Chondrocyte (in vitro differentiated cells): ENCODE measurements around the gene GPC6. TPM values are rescaled to one million over a fixed set of nuclear protein-coding genes. Genes with fewer than 3 reads are reported as not detected.

Source experiments
- DNase-seq: peaks from one replicate; pipeline ENCODE4 v3.0.0; 2021; ENCODE audit warnings: mixed read lengths, low spot score
- H3K27ac Mint-ChIP-seq: one replicate; pipeline ENCODE4 v1.8.0; 2021; ENCODE audit warnings: mild to moderate bottlenecking, moderate library complexity, mixed read lengths; ENCODE audit not compliant: unreplicated experiment
- H3K27me3 Mint-ChIP-seq: 2 replicates; pipeline ENCODE4 v1.8.0; 2021; ENCODE audit warnings: low read depth, mixed read lengths
- H3K36me3 Mint-ChIP-seq: 2 replicates; pipeline ENCODE4 v1.8.0; 2021; ENCODE audit warnings: low read depth, mixed read lengths
- H3K4me1 Mint-ChIP-seq: 2 replicates; pipeline ENCODE4 v1.8.0; 2021; ENCODE audit warnings: low read depth, mild to moderate bottlenecking, mixed read lengths
- H3K4me3 Mint-ChIP-seq: one replicate; pipeline ENCODE4 v1.8.0; 2021; ENCODE audit warnings: mild to moderate bottlenecking, moderate library complexity, mixed read lengths; ENCODE audit not compliant: unreplicated experiment
- H3K9me3 Mint-ChIP-seq: 2 replicates; pipeline ENCODE4 v1.8.0; 2021; ENCODE audit warnings: low read depth, mixed read lengths
- total RNA-seq: library from RNA; stranded (reverse); gene quantifications from 3 replicates; pipeline ENCODE4 v1.2.1, GENCODE V29; 2021
- TF ChIP-seq, protein P1 (sequence below): fragments of 200-600 bp; sonication (generic); IDR thresholded peaks from 2 replicates; pipeline ENCODE4 v1.5.0; 2021; ENCODE audit warnings: antibody characterized with exemption, mild to moderate bottlenecking, moderate library complexity

Gene GPC6
- total RNA-seq, 1 donor from 2014 or later = 76.1 TPM

DNA sequence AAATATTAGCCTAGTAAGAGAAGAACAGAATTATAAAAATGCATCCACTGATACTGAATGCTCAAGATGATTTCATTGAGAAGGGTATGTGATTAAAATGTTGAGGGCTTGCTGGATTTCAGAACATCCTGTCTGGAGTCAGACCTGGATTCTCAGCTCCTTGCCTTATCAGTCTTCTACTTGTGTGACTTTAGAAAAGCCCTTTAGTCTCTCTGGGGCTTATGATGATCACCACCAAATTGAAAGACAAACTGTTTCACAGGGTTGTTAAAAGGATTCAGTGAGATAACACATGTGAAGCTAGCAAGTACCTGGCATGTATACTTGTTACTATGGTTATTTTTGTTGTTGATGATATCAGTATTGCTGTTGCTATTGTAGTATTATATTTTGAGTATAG is 118.4 kb downstream of the GPC6 start:
- H3K4me3 Mint-ChIP-seq = no peak overlapping the region
- peaks cover 7% of the 10 kb centered on the region for H3K36me3 Mint-ChIP-seq
- peaks cover 6% of the 10 kb centered on the region for H3K4me1 Mint-ChIP-seq
- no peak overlapping the region for H3K27ac Mint-ChIP-seq
- H3K9me3 Mint-ChIP-seq = peaks cover 19% of the 10 kb centered on the region
- TF ChIP-seq, protein P1, sequence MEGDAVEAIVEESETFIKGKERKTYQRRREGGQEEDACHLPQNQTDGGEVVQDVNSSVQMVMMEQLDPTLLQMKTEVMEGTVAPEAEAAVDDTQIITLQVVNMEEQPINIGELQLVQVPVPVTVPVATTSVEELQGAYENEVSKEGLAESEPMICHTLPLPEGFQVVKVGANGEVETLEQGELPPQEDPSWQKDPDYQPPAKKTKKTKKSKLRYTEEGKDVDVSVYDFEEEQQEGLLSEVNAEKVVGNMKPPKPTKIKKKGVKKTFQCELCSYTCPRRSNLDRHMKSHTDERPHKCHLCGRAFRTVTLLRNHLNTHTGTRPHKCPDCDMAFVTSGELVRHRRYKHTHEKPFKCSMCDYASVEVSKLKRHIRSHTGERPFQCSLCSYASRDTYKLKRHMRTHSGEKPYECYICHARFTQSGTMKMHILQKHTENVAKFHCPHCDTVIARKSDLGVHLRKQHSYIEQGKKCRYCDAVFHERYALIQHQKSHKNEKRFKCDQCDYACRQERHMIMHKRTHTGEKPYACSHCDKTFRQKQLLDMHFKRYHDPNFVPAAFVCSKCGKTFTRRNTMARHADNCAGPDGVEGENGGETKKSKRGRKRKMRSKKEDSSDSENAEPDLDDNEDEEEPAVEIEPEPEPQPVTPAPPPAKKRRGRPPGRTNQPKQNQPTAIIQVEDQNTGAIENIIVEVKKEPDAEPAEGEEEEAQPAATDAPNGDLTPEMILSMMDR = no peak
- no peaks in the 10 kb centered on the region for H3K27me3 Mint-ChIP-seq
- DNase-seq = no peak

DNA sequence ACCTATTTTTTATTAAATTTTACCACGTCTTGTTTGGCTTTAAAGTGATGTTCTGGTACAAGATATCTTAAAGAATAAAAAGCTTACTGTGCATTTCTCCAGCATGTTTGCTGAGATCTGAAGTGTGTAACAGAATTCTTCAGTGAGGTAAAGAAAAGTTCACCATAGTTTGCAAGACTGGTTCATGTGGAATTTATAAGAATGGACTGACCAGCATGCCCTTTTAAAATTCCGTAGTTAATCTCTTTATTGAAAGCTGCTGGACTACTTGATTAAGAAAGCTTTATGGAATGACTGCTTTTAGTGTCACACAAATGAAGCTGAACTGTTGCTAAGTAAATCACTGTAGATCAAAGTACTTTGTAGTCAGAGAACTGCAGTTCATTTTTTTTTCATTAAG is 119.2 kb downstream of the GPC6 start:
- Mint-ChIP-seq H3K9me3 (peaks cover 19% of the 10 kb centered on the region), H3K4me3 (no peak overlapping the region), H3K27me3 (no peaks in the 10 kb centered on the region), H3K4me1 (peaks cover 6% of the 10 kb centered on the region), H3K27ac (no peak overlapping the region), H3K36me3 (peaks cover 7% of the 10 kb centered on the region)
- TF ChIP-seq, protein P1 = no peak
- DNase-seq = no peak

GRCh38 chr13:93352616-93353015 is 126.0 kb downstream of the GPC6 start:
- DNase-seq = no peak
- H3K9me3 Mint-ChIP-seq = peaks cover 5% of the 10 kb centered on the region
- peaks cover 10% of the 10 kb centered on the region for H3K4me1 Mint-ChIP-seq
- TF ChIP-seq, protein P1 = no peak
- no peak overlapping the region for H3K27ac Mint-ChIP-seq
- H3K36me3 Mint-ChIP-seq = peaks cover 6% of the 10 kb centered on the region
- no peaks in the 10 kb centered on the region for H3K27me3 Mint-ChIP-seq
- no peak overlapping the region for H3K4me3 Mint-ChIP-seq

DNA sequence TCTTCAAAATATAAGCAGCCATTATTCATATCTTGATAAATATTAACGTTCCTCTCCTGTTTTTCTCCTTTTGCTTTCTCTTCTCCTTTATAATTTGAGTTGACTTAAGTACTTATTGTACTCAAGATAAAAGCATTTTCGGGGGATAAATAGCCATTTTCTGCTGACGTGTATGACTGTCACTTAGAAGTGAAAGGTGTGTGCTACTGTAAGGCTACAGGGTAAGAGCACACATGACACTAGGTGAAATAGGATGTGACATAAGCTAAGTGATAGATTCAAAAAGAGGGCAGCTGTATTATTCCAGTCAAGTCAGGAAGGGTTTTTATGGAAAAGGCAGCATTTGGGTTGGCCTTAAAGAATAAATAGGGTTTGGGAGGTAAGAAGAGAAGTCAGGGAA is 128.5 kb downstream of the GPC6 start:
- no peak for DNase-seq
- TF ChIP-seq, protein P1 = no peak
- H3K9me3 Mint-ChIP-seq = no peaks in the 10 kb centered on the region
- H3K36me3 Mint-ChIP-seq = peaks cover 6% of the 10 kb centered on the region
- no peak overlapping the region for H3K4me3 Mint-ChIP-seq
- no peaks in the 10 kb centered on the region for H3K27me3 Mint-ChIP-seq
- no peak overlapping the region for H3K27ac Mint-ChIP-seq
- H3K4me1 Mint-ChIP-seq = peaks cover 10% of the 10 kb centered on the region

GRCh38 chr13:93356469-93356868 is 129.9 kb downstream of the GPC6 start:
- H3K9me3 Mint-ChIP-seq = no peaks in the 10 kb centered on the region

More at GRCh38 chr13:93356469-93356868, 129.9 kb downstream of the GPC6 start:
- no peaks in the 10 kb centered on the region for H3K27me3 Mint-ChIP-seq
- DNase-seq = no peak
- H3K27ac Mint-ChIP-seq = no peak overlapping the region
- peaks cover 10% of the 10 kb centered on the region for H3K4me1 Mint-ChIP-seq
- TF ChIP-seq, protein P1 = no peak
- peaks cover 6% of the 10 kb centered on the region for H3K36me3 Mint-ChIP-seq
- H3K4me3 Mint-ChIP-seq = no peak overlapping the region
